Measurements from ENCODE around the gene SWI5.

- TF ChIP-seq EZH2 (IDR thresholded peaks at IDR 0.05; ENCODE audit: insufficient read depth, poor library complexity, severe bottlenecking) (no peak), EZH2phosphoT487 (IDR thresholded peaks at IDR 0.05; ENCODE audit: insufficient read depth, low read depth) (no peak)
Observed at GRCh38 chr9:128324401-128324800, 48.3 kb downstream of the SWI5 start.
